ENCODE measurements around the gene C7.

The C7 gene

GRCh38 chr5:40928886-40929448 is 19.7 kb downstream of the C7 start:
- no peak for DNase-seq

DNA sequence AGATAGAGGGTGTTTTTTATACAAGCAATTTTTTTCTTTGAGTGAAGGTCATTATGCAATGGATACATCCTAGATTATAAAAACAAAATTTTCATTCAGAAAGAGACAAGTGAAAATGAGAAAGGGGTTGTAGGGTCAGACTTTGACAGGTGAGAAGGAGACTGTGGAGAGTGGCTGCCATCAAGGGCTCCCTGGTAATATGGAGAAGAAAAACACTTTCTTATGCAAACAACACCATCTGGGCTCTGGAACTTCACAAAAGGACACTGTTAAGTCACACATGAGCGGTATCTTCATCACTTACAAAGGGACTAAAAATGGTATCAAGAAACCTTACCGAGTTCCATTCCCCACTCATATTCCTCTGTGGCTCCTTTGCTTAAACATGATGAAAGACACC is 23.5 kb downstream of the C7 start:
- no peak for DNase-seq

DNA sequence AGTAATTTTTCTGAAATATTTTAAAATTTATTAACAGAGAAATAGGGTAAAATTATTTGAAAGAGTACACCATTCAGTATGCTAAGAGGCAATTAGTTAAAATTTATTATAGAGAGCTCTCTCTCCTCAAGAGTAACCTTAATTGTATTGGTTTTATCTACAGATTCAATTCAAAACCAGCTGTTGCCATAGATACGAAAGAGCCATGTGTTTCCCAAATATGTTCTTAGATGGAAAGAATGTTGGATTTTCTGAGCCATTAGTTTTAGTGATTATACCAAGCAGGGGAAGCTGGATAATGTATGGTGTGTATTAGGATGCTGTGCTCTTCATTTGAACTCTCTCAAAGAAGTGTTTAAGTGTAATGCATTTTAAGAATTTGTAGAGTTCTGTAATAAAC is 27.8 kb downstream of the C7 start:
- DNase-seq, result no peak

DNA sequence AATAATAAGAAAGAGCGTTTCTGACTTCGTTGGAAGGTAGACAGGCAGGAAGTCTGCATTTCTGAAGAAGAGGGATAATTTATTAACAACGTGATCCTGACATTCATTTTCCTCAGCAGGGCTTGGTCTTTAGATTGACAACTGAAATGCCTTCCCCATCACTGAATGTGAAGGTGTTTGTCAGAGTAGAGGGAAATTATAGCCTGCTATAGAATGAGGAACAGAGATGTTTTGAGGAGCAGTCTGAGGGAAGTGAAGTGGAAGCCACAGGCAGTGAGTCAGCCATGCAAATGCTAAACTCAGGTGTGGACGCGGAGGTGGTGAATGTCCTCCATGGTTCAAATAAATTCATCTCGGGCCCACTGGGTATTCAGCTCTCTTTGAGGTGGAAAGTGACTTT is 30.5 kb downstream of the C7 start:
- no peak for DNase-seq

DNA sequence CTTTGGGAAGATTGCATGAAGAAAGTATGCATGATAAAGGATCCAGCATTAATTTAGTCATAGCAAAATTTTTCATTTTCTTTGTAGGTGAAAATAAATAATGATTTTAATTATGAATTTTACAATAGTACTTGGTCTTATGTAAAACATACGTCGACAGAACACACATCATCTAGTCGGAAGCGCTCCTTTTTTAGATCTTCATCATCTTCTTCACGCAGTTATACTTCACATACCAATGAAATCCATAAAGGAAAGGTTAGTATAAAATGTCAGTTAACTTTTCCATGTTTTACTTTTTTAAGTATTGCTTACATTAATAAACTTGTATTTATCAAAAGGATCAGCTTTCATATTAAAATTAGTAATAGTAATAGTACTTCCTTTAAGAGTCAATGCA is 35.8 kb downstream of the C7 start:
- no peak for DNase-seq

GRCh38 chr5:40955313-40955712 is 46.0 kb downstream of the C7 start:
- no peak for DNase-seq

- no peak for DNase-seq
Measured at GRCh38 chr5:40957048-40957447, 47.8 kb downstream of the C7 start.

- no peak for DNase-seq
Measured at GRCh38 chr5:40958811-40959210, 49.5 kb downstream of the C7 start.

- no peak for DNase-seq
Measured at GRCh38 chr5:40960037-40960436, 50.7 kb downstream of the C7 start.

DNA sequence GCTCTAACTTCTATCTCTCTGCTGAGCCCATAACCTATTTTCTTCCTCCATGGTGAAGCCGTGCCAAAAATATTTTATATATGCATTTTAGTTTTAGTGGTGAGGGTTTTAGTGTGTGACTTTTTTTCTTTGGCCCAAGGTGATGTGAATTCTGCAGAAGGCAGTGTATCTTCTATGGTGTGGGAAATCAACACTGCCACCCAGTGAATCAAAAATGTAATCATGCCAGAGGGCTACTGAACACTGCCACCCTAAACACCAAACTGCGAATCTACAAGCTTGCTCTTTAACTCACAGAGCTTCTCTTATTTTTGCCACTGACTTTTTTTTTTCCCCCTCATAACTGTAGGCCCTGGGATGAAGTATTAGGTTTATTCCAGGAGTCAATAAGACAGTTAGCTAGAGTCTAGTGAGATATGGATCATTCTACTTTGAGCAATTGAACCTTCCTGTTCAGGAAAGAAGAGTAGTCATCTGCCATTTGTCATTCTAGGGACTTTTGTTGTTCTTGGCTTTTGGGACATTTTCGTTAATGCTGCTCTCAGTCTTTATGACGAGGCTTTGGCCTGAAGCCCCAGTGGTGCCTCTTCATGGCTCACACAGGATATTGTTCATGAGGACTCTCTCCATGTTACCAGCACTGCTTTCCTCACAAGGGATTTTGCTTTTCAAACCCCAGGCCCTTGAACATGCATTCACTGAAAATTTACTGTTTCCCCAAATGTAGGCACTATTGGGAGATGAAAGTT is 53.1 kb downstream of the C7 start:
- no peak for DNase-seq

DNA sequence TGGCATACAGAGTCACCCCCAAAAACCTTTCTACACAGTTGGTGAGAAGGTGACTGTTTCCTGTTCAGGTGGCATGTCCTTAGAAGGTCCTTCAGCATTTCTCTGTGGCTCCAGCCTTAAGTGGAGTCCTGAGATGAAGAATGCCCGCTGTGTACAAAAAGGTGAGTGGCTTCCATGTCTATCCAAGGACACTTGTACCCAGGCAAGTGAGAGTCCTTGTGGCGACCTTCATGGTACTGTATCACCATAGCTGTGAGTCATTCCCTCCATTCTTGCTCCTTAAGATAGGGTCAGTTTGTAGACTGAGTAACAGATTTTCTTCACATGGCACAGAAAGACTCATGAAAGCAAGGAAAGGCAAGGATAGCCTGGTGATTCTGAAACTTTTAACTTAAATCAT is 63.1 kb downstream of the C7 start:
- no peak for DNase-seq

DNA sequence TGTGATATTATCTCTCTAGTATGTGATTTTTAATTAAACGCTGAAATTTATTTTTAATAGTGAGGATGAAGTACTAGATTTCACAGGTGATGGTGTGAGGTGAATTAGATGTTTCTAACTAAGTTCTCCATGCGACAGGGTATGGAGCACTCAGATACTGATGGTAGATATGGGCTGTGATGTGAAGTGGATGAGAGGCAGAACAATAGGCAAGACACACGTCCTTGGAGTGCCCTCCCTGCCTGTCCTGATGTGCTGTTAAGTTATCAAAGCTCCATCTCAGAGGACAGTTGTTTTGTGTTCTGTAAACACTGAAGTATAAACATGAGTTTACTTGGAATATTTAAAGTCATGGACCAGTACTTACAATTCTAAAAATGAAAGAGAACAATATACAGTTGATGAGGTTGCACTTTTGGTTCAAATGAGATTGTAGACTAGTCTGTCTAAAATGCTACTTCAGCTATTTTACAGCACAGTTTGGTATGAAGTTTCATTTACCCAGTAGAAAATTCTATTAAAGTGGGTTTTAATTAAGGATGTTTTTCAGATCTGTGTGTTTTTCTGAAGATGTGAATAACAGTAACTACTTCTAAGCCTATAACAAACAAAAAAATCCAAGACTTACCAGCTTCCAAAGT is 64.2 kb downstream of the C7 start:
- DNase-seq, result no peak

GRCh38 chr5:40976041-40976440 is 66.7 kb downstream of the C7 start:
- no peak for DNase-seq

- DNase-seq, result no peak
Measured at GRCh38 chr5:40976836-40977235, 67.5 kb downstream of the C7 start.

DNA sequence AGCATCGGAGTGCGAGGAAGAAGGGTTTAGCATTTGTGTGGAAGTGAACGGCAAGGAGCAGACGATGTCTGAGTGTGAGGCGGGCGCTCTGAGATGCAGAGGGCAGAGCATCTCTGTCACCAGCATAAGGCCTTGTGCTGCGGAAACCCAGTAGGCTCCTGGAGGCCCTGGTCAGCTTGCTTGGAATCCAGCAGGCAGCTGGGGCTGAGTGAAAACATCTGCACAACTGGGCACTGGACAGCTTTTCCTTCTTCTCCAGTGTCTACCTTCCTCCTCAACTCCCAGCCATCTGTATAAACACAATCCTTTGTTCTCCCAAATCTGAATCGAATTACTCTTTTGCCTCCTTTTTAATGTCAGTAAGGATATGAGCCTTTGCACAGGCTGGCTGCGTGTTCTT is 72.1 kb downstream of the C7 start:
- no peak for DNase-seq

- no peak for DNase-seq
Measured at GRCh38 chr5:40983781-40984180, 74.5 kb downstream of the C7 start.

DNA sequence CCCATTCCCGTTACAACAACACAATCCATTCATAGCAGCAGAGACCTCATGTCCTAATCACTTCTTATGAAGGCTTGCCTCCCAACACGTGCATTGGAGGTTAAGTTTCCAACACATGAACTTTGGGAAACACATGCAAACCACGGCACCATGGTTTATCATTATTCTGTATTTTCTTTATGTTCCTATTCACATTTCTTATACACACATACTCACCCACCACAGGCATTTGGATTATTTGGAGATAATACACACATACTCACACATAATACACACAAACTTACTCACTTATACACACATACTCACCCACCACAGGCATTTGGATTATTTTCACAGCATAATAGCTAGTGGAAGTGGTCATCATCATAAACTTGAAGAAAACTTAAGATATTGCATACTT is 75.6 kb downstream of the C7 start:
- no peak for DNase-seq

DNA sequence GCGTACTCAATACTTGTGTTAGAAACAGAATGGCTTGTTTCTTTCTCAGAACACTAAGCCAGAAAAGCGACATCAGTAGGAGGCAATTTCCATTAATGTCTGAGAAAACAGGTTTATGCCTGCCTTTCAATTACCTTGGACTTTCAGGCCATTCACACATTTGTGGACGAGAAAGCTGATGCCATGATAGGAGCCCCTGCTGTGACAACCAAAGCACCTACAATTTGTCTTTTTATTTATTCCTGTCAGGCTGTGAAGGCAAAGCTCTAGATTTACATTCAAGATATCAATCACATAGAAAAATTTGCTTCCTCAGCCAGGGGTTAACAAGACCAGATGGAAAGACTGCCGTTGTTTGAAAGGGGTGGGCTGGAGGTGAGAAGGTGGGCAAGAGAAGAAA is 76.2 kb downstream of the C7 start:
- DNase-seq, result no peak

- no peak for DNase-seq
Measured at GRCh38 chr5:40986666-40987065, 77.4 kb downstream of the C7 start.

- no peak for DNase-seq
Measured at GRCh38 chr5:40987349-40987748, 78.1 kb downstream of the C7 start.

- no peak for DNase-seq
Measured at GRCh38 chr5:40988746-40989510, 79.6 kb downstream of the C7 start.

DNA sequence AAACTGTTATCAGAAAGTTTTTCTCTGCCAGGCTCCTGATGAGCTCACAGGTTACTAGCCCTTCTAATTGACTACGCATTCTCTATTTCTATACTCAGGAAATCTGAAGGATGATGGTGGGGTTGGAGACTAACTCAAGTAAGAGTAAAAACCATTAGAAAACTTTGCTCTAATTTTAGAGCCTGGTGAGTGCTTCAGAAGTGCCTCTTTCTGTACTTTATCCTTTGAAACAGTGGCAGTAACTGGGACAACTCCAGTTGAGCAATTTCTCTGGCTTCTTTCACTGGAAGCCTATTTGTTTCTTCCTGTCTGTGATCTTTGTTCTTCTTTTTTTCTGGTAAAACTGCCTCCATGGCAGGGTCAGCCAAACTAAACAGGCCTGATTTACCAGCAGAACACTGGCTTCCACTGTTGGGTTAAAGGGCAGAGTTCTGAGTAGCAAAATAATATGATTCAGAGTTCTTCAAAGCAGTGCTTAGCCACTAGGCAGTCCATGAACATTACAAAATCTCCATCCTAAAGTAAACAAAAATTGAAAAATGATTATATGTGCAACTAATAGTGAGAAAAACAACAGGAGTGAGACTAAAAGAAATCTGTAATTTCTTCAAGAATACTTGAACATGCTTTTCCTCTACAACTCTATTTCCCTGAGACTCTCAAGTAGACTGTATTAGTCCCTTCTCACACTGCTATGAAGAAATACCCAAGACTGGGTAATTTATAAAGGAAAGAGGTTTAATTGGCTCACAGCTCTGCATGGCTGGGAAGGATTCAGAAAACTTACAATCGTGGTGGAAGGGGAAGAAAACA is 82.1 kb downstream of the C7 start:
- DNase-seq, result no peak
